ENCODE data around the gene ZNF586.

ZNF586 gene

GRCh38 chr19:57746580-57747471, 22.6 kb upstream of the ZNF586 start, which contains the start of gene ZNF776 (continued):
- TF ChIP-seq ZNF692 (tag by site-specific recombination; IDR thresholded peaks at IDR 0.05) (peak; percentile 40; the same call in 1 of the 2 replicates), ZNF114 (tag by site-specific recombination; IDR thresholded peaks at IDR 0.05) (0 out of 2 replicates have a peak, but pooled peaks have one; percentile 63), ZNF16 (tag by site-specific recombination; IDR thresholded peaks at IDR 0.05; ENCODE audit: low read depth) (no peak), ZNF610 (tag by site-specific recombination; IDR thresholded peaks at IDR 0.05; ENCODE audit: borderline replicate concordance) (no peak), ZBTB20 (tag by site-specific recombination; IDR thresholded peaks at IDR 0.05) (peak; percentile 24; the same call in 1 of the 2 replicates), ZNF660 (tag by site-specific recombination; IDR thresholded peaks at IDR 0.05) (peak; percentile 41; the same call in 1 of the 2 replicates), RBAK (tag by site-specific recombination; IDR thresholded peaks at IDR 0.05) (no peak), ZBTB1 (tag by site-specific recombination; IDR thresholded peaks at IDR 0.05) (no peak), ZNF324 (tag by site-specific recombination; IDR thresholded peaks at IDR 0.05) (peak; percentile 57; the same call in 1 of the 2 replicates), YY1 (tag by site-specific recombination; IDR thresholded peaks at IDR 0.05) (peak; percentile 66; the same call in 1 of the 2 replicates), ZNF747 (tag by site-specific recombination; IDR thresholded peaks at IDR 0.05) (no peak), WT1 (tag by site-specific recombination; IDR thresholded peaks at IDR 0.05) (no peak), ZFP37 (tag by site-specific recombination; IDR thresholded peaks at IDR 0.05) (peak; percentile 71; the same call in 1 of the 2 replicates), ZFP3 (tag by site-specific recombination; IDR thresholded peaks at IDR 0.05; ENCODE audit: low read depth) (no peak), ZNF335 (tag by site-specific recombination; conservative IDR thresholded peaks at IDR 0.05) (peak; percentile 92), KLF8 (tag by site-specific recombination; IDR thresholded peaks at IDR 0.05) (peak; percentile 72), ZNF626 (tag by site-specific recombination; IDR thresholded peaks at IDR 0.05) (no peak), KLF7 (tag by site-specific recombination; IDR thresholded peaks at IDR 0.05; ENCODE audit: borderline replicate concordance) (peak; percentile 49; the same call in 1 of the 2 replicates), ZNF777 (tag by site-specific recombination; IDR thresholded peaks at IDR 0.05; ENCODE audit: borderline replicate concordance) (no peak), SCRT2 (tag by site-specific recombination; IDR thresholded peaks at IDR 0.05) (peak; percentile 58), ZNF157 (tag by site-specific recombination; IDR thresholded peaks at IDR 0.05) (no peak), ZSCAN4 (tag by site-specific recombination; IDR thresholded peaks at IDR 0.05) (no peak), ZNF561 (tag by site-specific recombination; IDR thresholded peaks at IDR 0.05; ENCODE audit: borderline replicate concordance) (no peak), CTCF (tag by site-specific recombination; IDR thresholded peaks at IDR 0.05) (peak; percentile 44; the same call in 1 of the 2 replicates), GLI4 (tag by site-specific recombination; IDR thresholded peaks at IDR 0.05) (0 out of 2 replicates have a peak, but pooled peaks have one; percentile 50), ZNF26 (tag by site-specific recombination; IDR thresholded peaks at IDR 0.05) (no peak), ZNF624 (tag by site-specific recombination; IDR thresholded peaks at IDR 0.05) (no peak), KLF16 (tag by site-specific recombination; IDR thresholded peaks at IDR 0.05) (0 out of 2 replicates have a peak, but pooled peaks have one; percentile 20), ZNF398 (tag by site-specific recombination; IDR thresholded peaks at IDR 0.05) (no peak), ZBTB17 (tag by site-specific recombination; IDR thresholded peaks at IDR 0.05) (0 out of 2 replicates have a peak, but pooled peaks have one; percentile 10), ZNF843 (tag by site-specific recombination; IDR thresholded peaks at IDR 0.05) (0 out of 2 replicates have a peak, but pooled peaks have one; percentile 13), SCRT1 (tag by site-specific recombination; IDR thresholded peaks at IDR 0.05; ENCODE audit: borderline replicate concordance) (no peak), ZNF350 (tag by site-specific recombination; IDR thresholded peaks at IDR 0.05) (no peak)

All from HEK293 (cell line).